Left kidney (tissue), 2 donors: ENCODE data around the gene RELL2. TPM values are rescaled to one million over a fixed set of nuclear protein-coding genes. Genes with fewer than 3 reads are reported as not detected.

ENCODE experiments used
- DNase-seq: peaks from one replicate; pipeline ENCODE4 v3.0.0-alpha.2; 2013
- polyA plus RNA-seq: library from polyadenylated mRNA; unstranded; fragments of 120-200 nt; gene quantifications from one replicate; pipeline ENCODE4 v1.2.1, GENCODE V29; 2013; ENCODE audit not compliant: insufficient read length

RELL2 gene
- polyA plus RNA-seq, 1 donor, result 1.1 TPM

GRCh38 chr5:141649972-141650371 lies 13.2 kb downstream of the RELL2 start:
- no peak for DNase-seq

GRCh38 chr5:141650851-141651727 lies 14.3 kb downstream of the RELL2 start, which contains the start of gene FCHSD1:
Gene FCHSD1, minus strand, starts transcription at chr5:141651418. Its CDS starts 50 bp downstream, at chr5:141651368.
- peak; percentile 79 for DNase-seq

- no peak for DNase-seq
Observed at GRCh38 chr5:141651728-141652105, 14.9 kb downstream of the RELL2 start.

- DNase-seq, result no peak
Observed at GRCh38 chr5:141654298-141654697, 17.5 kb downstream of the RELL2 start.

GRCh38 chr5:141655020-141655419 lies 18.2 kb downstream of the RELL2 start:
- DNase-seq, result no peak

GRCh38 chr5:141656396-141656795 lies 19.6 kb downstream of the RELL2 start:
- no peak for DNase-seq

- DNase-seq, result no peak
Observed at GRCh38 chr5:141657404-141657803, 20.6 kb downstream of the RELL2 start.

GRCh38 chr5:141657937-141658545 lies 21.2 kb downstream of the RELL2 start:
- DNase-seq, result no peak

GRCh38 chr5:141662028-141662427 lies 25.2 kb downstream of the RELL2 start:
- DNase-seq, result no peak

GRCh38 chr5:141663506-141663905 lies 26.7 kb downstream of the RELL2 start:
- no peak for DNase-seq

- peak; percentile 72 for DNase-seq
Observed at GRCh38 chr5:141664733-141665461, 28.1 kb downstream of the RELL2 start.

- DNase-seq, result no peak
Observed at GRCh38 chr5:141665995-141666940, 29.5 kb downstream of the RELL2 start.

- DNase-seq, result no peak
Observed at GRCh38 chr5:141668601-141669265, 31.9 kb downstream of the RELL2 start.

GRCh38 chr5:141669520-141669919 lies 32.7 kb downstream of the RELL2 start:
- DNase-seq, result no peak

GRCh38 chr5:141672071-141672840 lies 35.5 kb downstream of the RELL2 start:
- DNase-seq, result no peak

- peak; percentile 46 for DNase-seq
Observed at GRCh38 chr5:141672841-141673813, 36.3 kb downstream of the RELL2 start.

- no peak for DNase-seq
Observed at GRCh38 chr5:141674747-141675146, 38.0 kb downstream of the RELL2 start.

GRCh38 chr5:141675672-141676071 lies 38.9 kb downstream of the RELL2 start:
- no peak for DNase-seq

- no peak for DNase-seq
Observed at GRCh38 chr5:141677415-141677814, 40.6 kb downstream of the RELL2 start.
